Tibial nerve (tissue), 4 donors: Measurements from ENCODE around the gene ADAT2. TPM values are rescaled to one million over a fixed set of nuclear protein-coding genes. Genes with fewer than 3 reads are reported as not detected.

Source experiments
- DNase-seq, 2 donors: peaks; one replicate each; pipeline ENCODE4 v3.0.0-alpha.2; 2019; ENCODE audit warnings: low spot score in 2 of 2
- H3K27ac ChIP-seq, 4 donors: fragments of 200-600 bp; sonication (generic) in 3 of 4; one replicate each; pipeline ENCODE4 v1.5.1; 2017 to 2019; ENCODE audit warnings: mild to moderate bottlenecking in 1 of 4
- H3K27me3 ChIP-seq, 2 donors: fragments of 200-600 bp; sonication (generic) in 1 of 2; one replicate each; pipeline versions ENCODE4 v1.5.1 to v1.6.0; 2017 to 2019
- H3K36me3 ChIP-seq, 3 donors: fragments of 200-600 bp; sonication (generic); one replicate each; pipeline ENCODE4 v1.5.1; 2018 to 2019
- H3K4me1 ChIP-seq, 4 donors: fragments of 200-600 bp; sonication (generic) in 3 of 4; one replicate each; pipeline ENCODE4 v1.5.1; 2017 to 2019
- H3K4me3 ChIP-seq, 4 donors: fragments of 200-600 bp; sonication (generic) in 3 of 4; one replicate each; pipeline ENCODE4 v1.5.1; 2017 to 2019; ENCODE audit warnings: mild to moderate bottlenecking in 1 of 4, moderate library complexity in 1 of 4
- H3K9me3 ChIP-seq, 4 donors: fragments of 200-600 bp; sonication (generic) in 3 of 4; one replicate each; pipeline ENCODE4 v1.5.1; 2017 to 2019
- CTCF ChIP-seq, 5 experiments: fragments of 200-600 bp in 3 of 5; fragments of 450-650 bp in 2 of 5; sonication (generic) in 3 of 5; IDR thresholded peaks; one replicate each; pipeline ENCODE4 v1.5.1; 2016 to 2019; ENCODE audit warnings: antibody characterized with exemption in 5 of 5, mild to moderate bottlenecking in 3 of 5, moderate library complexity in 2 of 5
- EP300 ChIP-seq, 2 donors: sonication (generic); formaldehyde crosslinking; IDR thresholded peaks; one replicate each; pipeline ENCODE4 v1.6.1; 2017; ENCODE audit warnings: antibody characterized with exemption in 2 of 2, mild to moderate bottlenecking in 1 of 2
- POLR2A ChIP-seq, 2 donors: fragments of 450-650 bp; IDR thresholded peaks; one replicate each; pipeline ENCODE4 v1.6.1; 2017; ENCODE audit warnings: antibody characterized with exemption in 2 of 2, mild to moderate bottlenecking in 2 of 2, moderate library complexity in 2 of 2
- WGBS, 2 donors: methylation state at CpG; one replicate each; pipeline ENCODE4 v1.1.5; 2018; 5-methylcytosine and 5-hydroxymethylcytosine counted together
- total RNA-seq, 4 donors: library from RNA; depleted of rRNA; stranded (reverse); fragments of >200 nt; gene quantifications; one replicate each; pipeline ENCODE4 v1.1.0, GENCODE V29; 2016

Gene ADAT2
- total RNA-seq, 4 donors from 2014 or later, result 4.1 to 12.0 (median 6.9) TPM

GRCh38 chr6:143390278-143390677, 60.2 kb downstream of the ADAT2 start:
- H3K27ac ChIP-seq, result no peak overlapping the region
- WGBS, 2 donors, result 92 to 94% methylated on average over 3 of the region's 3 CpGs

GRCh38 chr6:143385636-143386035, 64.9 kb downstream of the ADAT2 start:
- no peak for TF ChIP-seq EP300 (IDR thresholded peaks at IDR 0.05)
- no peak for TF ChIP-seq POLR2A (IDR thresholded peaks at IDR 0.05)
- TF ChIP-seq CTCF (IDR thresholded peaks at IDR 0.05), result no peak
- Histone ChIP-seq H3K36me3 (no peaks in the 10 kb centered on the region), H3K4me1 (no peaks in the 10 kb centered on the region), H3K27me3 (no peaks in the 10 kb centered on the region), H3K27ac (no peak overlapping the region), H3K4me3 (no peak overlapping the region), H3K9me3 (no peaks in the 10 kb centered on the region)
- DNase-seq, result no peak
- WGBS, 2 donors, result 77 to 80% methylated on average over 2 of the region's 2 CpGs

More at GRCh38 chr6:143390278-143390677, 60.2 kb downstream of the ADAT2 start:
- Histone ChIP-seq H3K27me3 (no peaks in the 10 kb centered on the region), H3K36me3 (no peaks in the 10 kb centered on the region), H3K9me3 (no peaks in the 10 kb centered on the region), H3K4me1 (no peaks in the 10 kb centered on the region), H3K4me3 (no peak overlapping the region)
- no peak for TF ChIP-seq CTCF (IDR thresholded peaks at IDR 0.05)
- no peak for TF ChIP-seq EP300 (IDR thresholded peaks at IDR 0.05)
- TF ChIP-seq POLR2A (IDR thresholded peaks at IDR 0.05), result no peak
- no peak for DNase-seq

GRCh38 chr6:143376861-143377260, 73.6 kb downstream of the ADAT2 start:
- DNase-seq, result no peak
- H3K27ac ChIP-seq, result no peak overlapping the region
- no peaks in the 10 kb centered on the region for H3K4me1 ChIP-seq
- H3K9me3 ChIP-seq, result no peaks in the 10 kb centered on the region
- H3K4me3 ChIP-seq, result no peak overlapping the region
- no peaks in the 10 kb centered on the region for H3K36me3 ChIP-seq
- no peaks in the 10 kb centered on the region for H3K27me3 ChIP-seq
- TF ChIP-seq CTCF (IDR thresholded peaks at IDR 0.05) (no peak), EP300 (IDR thresholded peaks at IDR 0.05) (no peak), POLR2A (IDR thresholded peaks at IDR 0.05) (no peak)

GRCh38 chr6:143376375-143376774, 74.1 kb downstream of the ADAT2 start:
- TF ChIP-seq POLR2A (IDR thresholded peaks at IDR 0.05) (no peak), EP300 (IDR thresholded peaks at IDR 0.05) (no peak), CTCF (IDR thresholded peaks at IDR 0.05) (no peak)

GRCh38 chr6:143375022-143375585, 75.4 kb downstream of the ADAT2 start:
- Histone ChIP-seq H3K4me1 (no peaks in the 10 kb centered on the region), H3K36me3 (no peaks in the 10 kb centered on the region), H3K27ac (no peak overlapping the region), H3K4me3 (no peak overlapping the region), H3K27me3 (no peaks in the 10 kb centered on the region), H3K9me3 (no peaks in the 10 kb centered on the region)
- TF ChIP-seq EP300 (IDR thresholded peaks at IDR 0.05) (no peak), CTCF (IDR thresholded peaks at IDR 0.05) (no peak), POLR2A (IDR thresholded peaks at IDR 0.05) (no peak)
- WGBS, 2 donors, result 73 to 87% methylated on average over 5 of the region's 5 CpGs
- DNase-seq, result no peak

More at GRCh38 chr6:143376375-143376774, 74.1 kb downstream of the ADAT2 start:
- no peak for DNase-seq
- no peak overlapping the region for H3K4me3 ChIP-seq
- H3K4me1 ChIP-seq, result no peaks in the 10 kb centered on the region
- no peaks in the 10 kb centered on the region for H3K36me3 ChIP-seq
- H3K9me3 ChIP-seq, result no peaks in the 10 kb centered on the region
- H3K27ac ChIP-seq, result no peak overlapping the region
- 85 to 92% methylated on average over 3 of the region's 3 CpGs for WGBS, 2 donors
- H3K27me3 ChIP-seq, result no peaks in the 10 kb centered on the region
